DOHH2 (cell line): ENCODE measurements around the gene HID1.

Source experiments
- H3F3A ChIP-seq: fragments of 200-600 bp; sonication (generic), shearing (Covaris generic); 2 replicates; pipeline ENCODE4 v1.6.0; 2016; ENCODE audit warnings: antibody characterized with exemption, mild to moderate bottlenecking; ENCODE audit not compliant: control insufficient read depth, insufficient read depth
- H3K27ac ChIP-seq: fragments of 200-600 bp; sonication (generic); 2 replicates; pipeline ENCODE4 v1.5.1; 2014; ENCODE audit warnings: low read depth, mild to moderate bottlenecking, low read length, moderate library complexity
- H3K27me3 ChIP-seq: fragments of 200-600 bp; sonication (generic); 2 replicates; pipeline ENCODE4 v1.6.1; 2014; ENCODE audit warnings: mild to moderate bottlenecking, low read length, mixed read lengths; ENCODE audit not compliant: control insufficient read depth
- H3K36me3 ChIP-seq: fragments of 200-600 bp; sonication (generic); 2 replicates; pipeline ENCODE4 v1.6.1; 2014; ENCODE audit warnings: mild to moderate bottlenecking, low read length, moderate library complexity, mixed read lengths; ENCODE audit not compliant: control insufficient read depth
- H3K4me1 ChIP-seq: fragments of 200-600 bp; sonication (generic); 2 replicates; pipeline ENCODE4 v1.6.1; 2014; ENCODE audit warnings: mild to moderate bottlenecking, low read length, mixed read lengths; ENCODE audit not compliant: control insufficient read depth
- H3K4me2 ChIP-seq: fragments of 200-600 bp; sonication (generic); 2 replicates; pipeline ENCODE4 v1.6.0; 2014; ENCODE audit warnings: mild to moderate bottlenecking, low read length, moderate library complexity
- H3K4me3 ChIP-seq: fragments of 200-600 bp; sonication (generic); 2 replicates; pipeline ENCODE4 v1.5.1; 2014; ENCODE audit warnings: mild to moderate bottlenecking, low read length, mixed read lengths
- H3K79me2 ChIP-seq: fragments of 200-600 bp; sonication (generic); 2 replicates; pipeline ENCODE4 v1.6.1; 2014; ENCODE audit warnings: mild to moderate bottlenecking, low read length, mixed read lengths; ENCODE audit not compliant: control insufficient read depth
- H3K9me2 ChIP-seq: fragments of 200-600 bp; sonication (generic); replicated peaks from 2 replicates; pipeline ENCODE4 v1.6.1; 2014; ENCODE audit warnings: mild to moderate bottlenecking, low read length, mixed read lengths; ENCODE audit not compliant: control insufficient read depth
- H3K9me3 ChIP-seq: fragments of 200-600 bp; sonication (generic); 2 replicates; pipeline ENCODE4 v1.6.1; 2014; ENCODE audit warnings: antibody characterized with exemption, low read length, mixed read lengths; ENCODE audit not compliant: control insufficient read depth, insufficient read depth
- H4K20me1 ChIP-seq: fragments of 200-600 bp; sonication (generic); 2 replicates; pipeline ENCODE4 v1.6.0; 2014; ENCODE audit warnings: low read depth, mild to moderate bottlenecking, antibody characterized with exemption, low read length, moderate library complexity; ENCODE audit not compliant: control insufficient read depth, insufficient read depth
- EZH2phosphoT487 ChIP-seq: fragments of 200-600 bp; sonication (generic); IDR thresholded peaks from 2 replicates; pipeline ENCODE4 v1.6.1; 2017; ENCODE audit warnings: borderline replicate concordance, mild to moderate bottlenecking, antibody characterized with exemption, low read length, moderate library complexity, mixed read lengths
- TF ChIP-seq, protein P1 (sequence below): fragments of 200-600 bp; sonication (generic); IDR thresholded peaks from one replicate; pipeline ENCODE4 v1.5.1; 2014; ENCODE audit warnings: antibody characterized with exemption, mild to moderate bottlenecking, low read depth, low read length; ENCODE audit not compliant: poor library complexity, severe bottlenecking

Gene HID1

DNA sequence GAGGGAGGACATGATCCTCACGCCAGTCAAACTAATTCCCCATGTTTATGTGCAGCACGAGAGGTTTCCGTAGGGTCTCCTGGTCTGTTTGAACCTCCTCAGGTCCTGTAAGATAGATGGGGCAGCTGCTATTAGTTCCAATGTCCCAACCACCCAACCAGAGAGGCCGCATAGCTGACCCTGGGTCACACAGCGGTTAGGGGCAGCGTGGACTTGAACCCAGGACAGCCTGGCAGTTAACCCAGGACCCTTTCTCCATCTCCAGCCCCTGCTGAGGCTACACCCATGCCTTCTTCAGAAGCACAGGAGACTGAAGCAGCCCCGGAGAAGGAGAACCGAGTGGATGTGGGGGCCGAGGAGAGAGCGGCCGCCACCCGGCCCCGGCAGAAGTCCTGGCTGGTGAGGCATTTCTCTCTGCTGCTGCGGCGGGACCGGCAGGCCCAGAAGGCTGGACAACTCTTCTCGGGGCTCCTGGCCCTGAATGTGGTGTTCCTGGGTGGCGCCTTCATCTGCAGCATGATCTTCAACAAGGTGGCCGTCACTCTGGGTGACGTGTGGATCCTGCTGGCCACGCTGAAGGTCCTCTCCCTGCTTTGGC, 31.3 kb downstream of the HID1 start:
- Histone ChIP-seq H3K79me2 (no peaks in the 10 kb centered on the region), H3K27ac (no peak overlapping the region), H3K4me2 (no peak overlapping the region), H3F3A (no peaks in the 10 kb centered on the region), H4K20me1 (no peaks in the 10 kb centered on the region), H3K36me3 (no peaks in the 10 kb centered on the region), H3K27me3 (peaks cover 21% of the 10 kb centered on the region), H3K9me3 (no peaks in the 10 kb centered on the region), H3K4me3 (no peak overlapping the region), H3K9me2 (no peaks in the 10 kb centered on the region), H3K4me1 (no peaks in the 10 kb centered on the region)
- TF ChIP-seq, protein P1, sequence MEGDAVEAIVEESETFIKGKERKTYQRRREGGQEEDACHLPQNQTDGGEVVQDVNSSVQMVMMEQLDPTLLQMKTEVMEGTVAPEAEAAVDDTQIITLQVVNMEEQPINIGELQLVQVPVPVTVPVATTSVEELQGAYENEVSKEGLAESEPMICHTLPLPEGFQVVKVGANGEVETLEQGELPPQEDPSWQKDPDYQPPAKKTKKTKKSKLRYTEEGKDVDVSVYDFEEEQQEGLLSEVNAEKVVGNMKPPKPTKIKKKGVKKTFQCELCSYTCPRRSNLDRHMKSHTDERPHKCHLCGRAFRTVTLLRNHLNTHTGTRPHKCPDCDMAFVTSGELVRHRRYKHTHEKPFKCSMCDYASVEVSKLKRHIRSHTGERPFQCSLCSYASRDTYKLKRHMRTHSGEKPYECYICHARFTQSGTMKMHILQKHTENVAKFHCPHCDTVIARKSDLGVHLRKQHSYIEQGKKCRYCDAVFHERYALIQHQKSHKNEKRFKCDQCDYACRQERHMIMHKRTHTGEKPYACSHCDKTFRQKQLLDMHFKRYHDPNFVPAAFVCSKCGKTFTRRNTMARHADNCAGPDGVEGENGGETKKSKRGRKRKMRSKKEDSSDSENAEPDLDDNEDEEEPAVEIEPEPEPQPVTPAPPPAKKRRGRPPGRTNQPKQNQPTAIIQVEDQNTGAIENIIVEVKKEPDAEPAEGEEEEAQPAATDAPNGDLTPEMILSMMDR, result no peak
- no peak for TF ChIP-seq EZH2phosphoT487

DNA sequence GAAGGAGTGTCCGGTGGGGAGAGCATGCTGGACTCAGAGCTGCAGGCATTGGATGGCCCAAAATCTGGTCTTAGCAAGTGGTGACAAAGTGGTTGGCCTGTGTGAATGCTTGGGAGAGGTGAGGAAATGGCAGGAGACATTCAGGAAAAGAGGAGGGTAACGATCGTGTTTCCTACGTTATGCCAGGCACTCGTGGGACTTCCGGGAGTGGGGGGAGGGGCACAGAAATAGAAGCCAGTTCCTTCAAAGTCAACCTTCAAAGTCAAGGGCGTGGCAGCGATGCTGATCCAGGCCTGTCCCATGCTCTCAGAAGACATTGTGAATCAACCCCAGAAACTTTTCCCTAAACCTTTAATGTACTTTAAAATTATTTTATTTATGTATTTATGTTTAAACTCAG, 33.0 kb downstream of the HID1 start:
- H3K4me2 ChIP-seq, result no peak overlapping the region
- H3K27me3 ChIP-seq, result peaks cover 22% of the 10 kb centered on the region

DNA sequence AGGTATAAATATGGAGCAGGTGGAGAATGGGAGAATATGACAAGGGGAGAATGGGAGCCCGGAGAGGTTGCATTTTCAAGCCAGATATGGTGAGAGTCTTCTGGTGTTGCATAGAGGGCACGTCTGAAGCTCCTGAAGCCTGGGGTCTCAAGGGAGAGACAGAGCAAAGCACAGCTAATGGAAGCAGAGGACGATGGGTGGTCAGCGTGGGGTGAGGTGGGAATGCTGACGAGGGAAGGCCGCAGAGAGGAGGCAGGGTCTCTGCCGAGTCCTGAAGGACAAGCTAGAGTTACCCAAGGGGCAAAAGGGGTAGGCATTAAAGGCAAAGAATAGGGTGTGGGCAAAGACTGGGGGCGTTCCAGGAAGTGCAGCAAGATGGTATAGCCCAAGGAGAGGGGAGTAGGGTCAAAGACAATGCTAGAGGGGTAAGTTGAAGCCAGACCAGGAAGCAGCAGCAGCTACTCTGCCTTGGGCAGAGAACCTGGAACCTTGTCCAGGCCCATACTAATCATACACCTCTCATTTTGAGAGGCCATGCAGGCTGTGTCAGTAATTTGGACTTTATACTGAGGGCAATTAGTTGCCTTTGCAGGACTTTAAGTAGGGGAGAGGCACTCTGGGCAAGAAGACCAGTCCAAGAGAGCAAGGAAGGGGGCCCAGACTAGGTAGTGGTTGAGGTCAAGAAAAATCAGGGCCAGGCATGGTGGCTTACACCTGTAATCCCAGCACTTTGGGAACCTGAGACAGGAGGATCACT, 34.2 kb downstream of the HID1 start:
- TF ChIP-seq EZH2phosphoT487, result no peak
- TF ChIP-seq, protein P1, result no peak
- no peak overlapping the region for H3K4me3 ChIP-seq
- H3F3A ChIP-seq, result no peaks in the 10 kb centered on the region
- no peak overlapping the region for H3K4me2 ChIP-seq
- no peaks in the 10 kb centered on the region for H4K20me1 ChIP-seq
- no peaks in the 10 kb centered on the region for H3K79me2 ChIP-seq
- no peaks in the 10 kb centered on the region for H3K9me2 ChIP-seq
- H3K27me3 ChIP-seq, result peaks cover 31% of the 10 kb centered on the region
- no peaks in the 10 kb centered on the region for H3K9me3 ChIP-seq
- H3K4me1 ChIP-seq, result no peaks in the 10 kb centered on the region
- H3K36me3 ChIP-seq, result no peaks in the 10 kb centered on the region
- no peak overlapping the region for H3K27ac ChIP-seq

More for the DNA sequence above, 33.0 kb downstream of the HID1 start:
- Histone ChIP-seq H3K27ac (no peak overlapping the region), H3K36me3 (no peaks in the 10 kb centered on the region), H4K20me1 (no peaks in the 10 kb centered on the region), H3K9me3 (no peaks in the 10 kb centered on the region), H3K9me2 (no peaks in the 10 kb centered on the region), H3K4me1 (no peaks in the 10 kb centered on the region), H3K79me2 (no peaks in the 10 kb centered on the region), H3K4me3 (no peak overlapping the region), H3F3A (no peaks in the 10 kb centered on the region)
- no peak for TF ChIP-seq EZH2phosphoT487
- TF ChIP-seq, protein P1, result no peak
